GM12872 (cell line): ENCODE data around the gene MYOCD.

Experiments used
- TF ChIP-seq, protein P1 (sequence below): IDR thresholded peaks from 3 replicates; pipeline ENCODE4 v1.5.1; 2011; ENCODE audit warnings: low read depth, mild to moderate bottlenecking, low read length, moderate library complexity; ENCODE audit not compliant: insufficient read depth

MYOCD gene

GRCh38 chr17:12738624-12739023, 72.9 kb downstream of the MYOCD start:
- TF ChIP-seq, protein P1, sequence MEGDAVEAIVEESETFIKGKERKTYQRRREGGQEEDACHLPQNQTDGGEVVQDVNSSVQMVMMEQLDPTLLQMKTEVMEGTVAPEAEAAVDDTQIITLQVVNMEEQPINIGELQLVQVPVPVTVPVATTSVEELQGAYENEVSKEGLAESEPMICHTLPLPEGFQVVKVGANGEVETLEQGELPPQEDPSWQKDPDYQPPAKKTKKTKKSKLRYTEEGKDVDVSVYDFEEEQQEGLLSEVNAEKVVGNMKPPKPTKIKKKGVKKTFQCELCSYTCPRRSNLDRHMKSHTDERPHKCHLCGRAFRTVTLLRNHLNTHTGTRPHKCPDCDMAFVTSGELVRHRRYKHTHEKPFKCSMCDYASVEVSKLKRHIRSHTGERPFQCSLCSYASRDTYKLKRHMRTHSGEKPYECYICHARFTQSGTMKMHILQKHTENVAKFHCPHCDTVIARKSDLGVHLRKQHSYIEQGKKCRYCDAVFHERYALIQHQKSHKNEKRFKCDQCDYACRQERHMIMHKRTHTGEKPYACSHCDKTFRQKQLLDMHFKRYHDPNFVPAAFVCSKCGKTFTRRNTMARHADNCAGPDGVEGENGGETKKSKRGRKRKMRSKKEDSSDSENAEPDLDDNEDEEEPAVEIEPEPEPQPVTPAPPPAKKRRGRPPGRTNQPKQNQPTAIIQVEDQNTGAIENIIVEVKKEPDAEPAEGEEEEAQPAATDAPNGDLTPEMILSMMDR = no peak

DNA sequence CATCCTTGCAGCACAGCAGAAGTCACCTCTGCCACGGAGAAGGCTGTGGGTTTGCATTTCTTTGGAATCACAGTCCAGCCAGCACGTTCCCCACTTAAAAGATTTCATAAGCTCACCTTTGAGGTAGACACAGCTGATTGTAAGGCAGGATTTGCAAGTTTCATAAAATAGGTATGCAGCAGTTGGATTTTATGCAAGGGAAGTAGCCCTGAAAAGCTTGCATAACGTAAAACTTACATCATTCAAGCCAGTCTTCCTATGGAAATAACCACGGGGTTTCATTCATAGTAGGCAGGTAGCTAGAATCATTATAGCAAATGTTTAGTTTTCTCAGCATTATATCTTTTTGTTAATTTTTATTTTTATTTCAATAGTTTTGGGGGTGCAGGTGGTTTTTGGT, 73.8 kb downstream of the MYOCD start:
- TF ChIP-seq, protein P1 = no peak

GRCh38 chr17:12743046-12743445, 77.4 kb downstream of the MYOCD start:
- TF ChIP-seq, protein P1 = no peak

GRCh38 chr17:12744298-12744697, 78.6 kb downstream of the MYOCD start:
- TF ChIP-seq, protein P1 = no peak

- TF ChIP-seq, protein P1 = no peak
Measured at GRCh38 chr17:12744786-12745185, 79.1 kb downstream of the MYOCD start.

DNA sequence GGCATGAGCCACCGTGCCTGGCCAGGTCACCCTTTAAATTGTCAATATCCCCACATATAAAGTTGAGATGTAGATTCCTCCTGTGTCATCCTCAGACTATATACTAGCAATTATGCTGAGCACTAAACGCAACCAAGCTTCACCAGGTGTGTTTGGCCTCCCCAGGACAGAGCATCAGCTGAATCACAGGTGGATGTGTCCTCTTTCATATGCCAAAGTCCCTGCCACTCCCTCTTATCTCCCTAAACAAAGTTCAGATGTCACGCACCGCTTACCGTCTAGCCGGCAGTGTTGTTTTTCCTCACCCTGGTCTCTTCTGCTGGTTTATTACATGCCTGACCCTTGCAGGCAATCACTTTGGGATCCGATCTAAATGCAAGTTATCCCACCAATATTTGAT, 79.8 kb downstream of the MYOCD start:
- TF ChIP-seq, protein P1 = no peak

DNA sequence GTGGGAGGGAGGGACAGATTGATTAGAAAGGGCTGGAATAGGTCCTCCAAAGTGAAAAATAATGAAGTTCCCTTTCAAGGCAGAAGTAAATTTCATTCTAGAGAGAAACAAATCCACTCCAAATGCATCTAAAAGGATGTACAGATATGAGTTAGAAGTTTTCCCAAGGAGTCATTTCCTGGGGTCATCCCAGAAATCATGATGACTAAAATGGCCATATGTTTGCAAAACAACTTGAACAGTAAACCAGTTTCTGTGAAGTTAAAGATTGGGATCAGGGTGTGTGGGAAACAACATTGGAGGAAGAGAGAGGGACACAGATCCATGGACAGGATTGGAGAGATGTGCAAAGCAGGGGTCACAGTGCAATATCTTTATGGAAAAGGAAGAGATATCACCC, 91.1 kb downstream of the MYOCD start:
- TF ChIP-seq, protein P1 = no peak

DNA sequence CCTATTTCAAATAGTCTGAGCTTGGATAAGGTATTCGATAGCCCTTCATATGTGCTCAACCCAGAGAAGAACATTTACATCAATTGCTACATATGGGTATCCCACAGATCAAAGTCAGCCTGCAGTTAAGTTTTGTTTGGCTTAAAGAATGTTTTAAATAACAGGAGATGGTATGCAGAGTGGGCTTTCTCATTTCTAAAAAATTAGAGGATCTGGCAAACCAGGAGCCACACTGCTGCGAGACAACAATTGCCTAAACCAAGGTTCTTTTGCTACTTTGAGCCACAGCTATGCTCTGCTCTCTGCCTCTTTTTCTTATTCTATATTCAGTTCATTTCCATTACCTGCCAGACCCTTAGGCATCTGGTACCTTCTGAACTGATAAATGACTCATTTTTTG, 93.4 kb downstream of the MYOCD start:
- TF ChIP-seq, protein P1 = no peak
